Cardiac septum (tissue), 1 donor: ENCODE data around the gene CACNG4. TPM values are rescaled to one million over a fixed set of nuclear protein-coding genes. Genes with fewer than 3 reads are reported as not detected.
"Not testable (repeated sequence)": the region's sequence is repeated elsewhere in the genome, so short reads cannot be mapped to it uniquely, and the experiment has no call there.

ENCODE experiments used
- DNase-seq: peaks from one replicate; pipeline ENCODE4 v3.0.0-alpha.2; 2020; ENCODE audit warnings: low spot score
- intact Hi-C: fragments of 100-400 bp; cut with DNase I; formaldehyde crosslinking; loops from one replicate; pipeline ENCODE4 v1.14.0; 2022
- total RNA-seq: library from RNA; stranded (reverse); fragmentation: NEBNext Ultra II Directional; extraction: Animal tissue kit (Norgen Biotek cat#: 25700); gene quantifications from one replicate; pipeline ENCODE4 v1.2.1, GENCODE V29; 2021
- donor health status: DM: no; HTN: no; CAD: no.

CACNG4 gene
- total RNA-seq, 1 donor from 2014 or later, result 0.05 TPM

DNA sequence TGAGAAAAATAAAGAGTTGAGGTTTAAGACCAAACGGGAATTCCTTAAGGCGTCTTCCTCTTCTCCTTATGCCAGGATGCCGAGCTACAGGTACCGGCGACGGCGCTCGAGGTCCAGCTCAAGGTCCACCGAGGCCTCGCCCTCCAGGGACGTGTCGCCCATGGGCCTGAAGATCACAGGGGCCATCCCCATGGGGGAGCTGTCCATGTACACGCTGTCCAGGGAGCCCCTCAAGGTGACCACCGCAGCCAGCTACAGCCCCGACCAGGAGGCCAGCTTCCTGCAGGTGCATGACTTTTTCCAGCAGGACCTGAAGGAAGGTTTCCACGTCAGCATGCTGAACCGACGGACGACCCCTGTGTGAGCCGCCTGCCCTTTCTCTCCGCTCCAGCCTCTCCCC is 66.1 kb downstream of the CACNG4 start:
- intact Hi-C loops, result no loop called here
- DNase-seq, result no peak

DNA sequence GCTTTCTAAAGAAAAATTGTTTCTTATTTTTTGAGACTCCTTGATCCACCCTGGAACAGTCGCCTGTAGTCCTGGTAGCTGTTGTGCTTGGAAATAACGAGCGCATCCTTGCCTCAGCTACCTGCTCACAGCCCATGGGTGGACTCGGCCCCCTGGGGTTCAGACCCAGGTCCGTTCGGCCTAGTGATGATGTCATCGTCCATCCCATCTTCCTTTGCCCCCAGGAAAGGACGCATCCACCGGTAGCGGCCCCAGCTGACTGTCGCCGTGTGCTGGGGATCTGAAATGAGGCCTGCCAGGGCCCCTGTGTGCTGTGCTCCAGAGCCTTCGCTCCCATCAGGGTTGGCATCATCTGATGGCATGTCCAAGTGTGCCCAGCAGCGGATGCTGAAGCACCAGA is 67.9 kb downstream of the CACNG4 start:
- intact Hi-C loops, result no loop called here
- DNase-seq, result no peak

DNA sequence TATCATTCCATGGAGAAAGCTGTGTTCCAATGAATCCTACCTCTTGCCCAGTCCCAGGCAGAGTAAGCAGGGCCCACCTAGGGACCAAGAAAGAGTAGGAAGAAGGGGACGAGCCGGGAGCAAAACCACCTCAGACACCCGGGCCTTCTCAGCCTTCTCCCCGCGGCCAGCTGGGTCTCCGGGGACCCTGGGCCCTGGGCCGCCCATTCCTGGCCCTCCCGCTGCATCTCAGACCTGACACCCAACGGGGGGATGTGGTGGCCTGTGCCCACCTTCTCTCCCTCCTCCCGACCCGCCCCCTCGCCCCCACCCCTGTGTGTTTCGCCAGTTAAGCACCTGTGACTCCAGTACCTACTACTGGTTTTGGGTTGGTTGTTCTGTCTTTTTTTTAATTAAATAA is 68.5 kb downstream of the CACNG4 start:
- DNase-seq, result no peak
- intact Hi-C loops, result no loop called here

DNA sequence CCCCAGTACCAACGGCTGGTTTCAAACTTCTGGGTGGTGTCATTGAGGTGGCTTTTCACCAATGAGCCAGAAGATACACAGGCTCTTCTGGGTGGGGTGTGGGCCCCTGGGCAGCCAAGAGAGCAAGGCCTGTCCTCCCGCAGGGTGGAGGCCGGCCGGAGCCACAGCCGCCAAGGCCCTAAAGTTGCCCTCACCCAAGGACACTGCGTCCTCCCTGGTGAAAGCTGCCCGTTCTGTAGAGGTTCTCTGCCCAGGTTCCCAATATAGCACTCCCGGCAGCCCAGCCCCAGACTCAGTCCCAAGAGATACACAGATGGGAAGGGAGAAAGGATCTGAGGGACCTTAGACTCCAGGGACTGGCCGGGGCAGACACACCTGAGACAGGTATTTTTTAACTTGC is 69.1 kb downstream of the CACNG4 start:
- no peak for DNase-seq
- intact Hi-C loops, result no loop called here

DNA sequence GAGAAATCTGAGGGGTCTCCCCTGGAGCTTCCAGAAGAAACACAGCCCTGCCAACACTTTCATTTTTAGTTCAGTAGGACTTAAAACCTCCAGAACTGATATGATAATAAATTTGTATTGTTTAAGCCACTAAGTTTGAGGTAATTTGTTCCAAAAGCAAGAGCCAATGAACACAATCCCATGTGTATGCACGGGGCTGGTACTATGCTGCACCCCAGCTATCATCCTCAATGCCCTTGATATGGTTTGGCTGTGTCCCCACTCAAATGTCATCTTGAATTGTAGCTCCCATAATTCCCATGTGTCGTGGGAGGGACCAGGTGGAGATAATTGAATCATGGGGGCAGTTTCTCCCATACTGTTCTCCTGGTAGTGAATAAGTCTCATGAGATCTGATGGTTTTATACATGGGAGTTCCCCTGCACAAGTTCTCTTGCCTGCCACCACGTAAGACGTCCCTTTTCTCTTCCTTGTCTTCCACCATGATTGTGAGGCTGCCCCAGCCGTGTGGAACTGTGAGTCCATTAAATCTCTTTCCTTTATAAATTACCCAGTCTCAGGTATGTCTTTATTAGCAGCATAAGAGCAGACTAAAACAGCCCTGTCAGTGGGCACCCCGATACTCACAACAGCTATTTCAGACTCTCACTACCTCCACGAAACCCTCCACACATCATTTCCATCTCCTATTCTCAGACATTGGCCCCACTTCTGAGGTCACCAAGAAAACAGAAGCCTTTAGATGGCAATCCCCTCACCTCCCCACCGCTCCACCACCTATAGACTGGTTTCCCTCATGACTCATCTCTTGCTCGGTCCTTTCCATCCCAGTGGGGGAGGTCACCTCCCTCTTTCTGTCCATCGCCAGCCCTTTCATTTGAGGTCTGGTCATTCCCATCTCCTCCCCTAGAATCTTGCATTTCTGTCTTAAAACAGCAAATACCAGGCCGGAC is 70.9 kb downstream of the CACNG4 start:
- intact Hi-C loops, result no loop called here
- DNase-seq, result no peak

DNA sequence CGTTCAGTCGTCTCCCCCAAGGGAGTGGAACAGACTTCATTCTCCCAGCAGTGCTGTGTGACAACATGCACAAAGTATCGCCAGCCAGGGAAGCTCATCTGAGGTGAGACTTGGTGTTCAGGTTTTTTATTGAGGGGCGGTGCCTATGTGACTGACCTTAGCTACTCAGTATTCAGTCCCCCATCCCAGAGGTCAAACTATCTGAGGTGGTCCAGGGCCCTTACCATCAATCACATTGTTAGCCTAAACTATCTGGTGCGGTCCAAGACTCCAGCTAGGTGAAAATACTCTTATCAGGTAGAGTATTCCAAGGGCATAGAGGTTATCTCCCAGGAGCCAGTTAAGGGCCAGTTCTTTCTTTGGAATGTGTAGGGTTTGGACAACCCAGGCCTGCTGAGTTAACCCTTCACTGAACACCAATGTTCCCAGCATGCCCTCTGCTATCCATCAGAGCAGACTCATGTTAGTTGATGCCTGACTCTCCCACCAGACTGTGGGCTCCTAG is 74.4 kb downstream of the CACNG4 start:
- intact Hi-C loops, result no loop called here

DNA sequence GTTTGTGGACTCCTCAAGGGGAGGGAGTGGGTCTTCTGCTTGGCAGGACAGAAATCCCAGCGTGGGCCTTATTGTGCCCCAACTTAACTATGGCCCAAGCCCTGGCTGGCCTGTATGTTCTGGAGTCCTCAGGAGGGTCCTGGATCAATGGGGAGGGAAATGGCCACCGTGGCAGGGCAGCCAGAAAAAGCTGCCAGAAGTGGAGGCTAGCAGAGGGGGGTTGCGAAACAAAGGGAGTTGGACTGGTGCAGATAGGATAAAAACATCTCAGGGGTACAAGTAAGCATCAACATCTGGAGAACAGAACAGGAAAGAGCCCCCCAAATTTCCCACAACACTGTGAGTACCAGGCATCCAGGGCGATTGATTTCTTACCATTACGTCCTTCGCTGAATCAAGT is 76.1 kb downstream of the CACNG4 start:
- DNase-seq, result no peak
- intact Hi-C loops, result no loop called here

More for the DNA sequence above, 74.4 kb downstream of the CACNG4 start:
- no peak for DNase-seq

DNA sequence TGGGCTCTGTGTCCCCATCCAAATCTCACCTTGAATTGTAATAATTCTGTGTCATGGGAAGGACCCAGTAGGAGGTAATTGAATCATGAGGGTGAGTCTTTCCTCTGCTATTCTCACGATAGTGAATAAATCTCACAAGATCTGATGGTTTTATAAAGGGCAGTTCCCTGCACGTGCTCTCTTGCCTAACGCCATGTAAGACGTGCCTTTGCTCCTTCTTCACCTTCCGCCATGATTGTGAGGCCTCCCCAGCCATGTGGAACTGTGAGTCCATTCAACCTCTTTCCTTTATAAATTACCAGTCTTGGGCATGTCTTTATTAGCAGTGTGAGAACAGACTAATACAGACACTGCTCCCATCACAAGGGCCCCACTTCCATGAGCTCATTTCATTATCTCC is 76.6 kb downstream of the CACNG4 start:
- intact Hi-C loops, DNase-seq: not testable (repeated sequence)

DNA sequence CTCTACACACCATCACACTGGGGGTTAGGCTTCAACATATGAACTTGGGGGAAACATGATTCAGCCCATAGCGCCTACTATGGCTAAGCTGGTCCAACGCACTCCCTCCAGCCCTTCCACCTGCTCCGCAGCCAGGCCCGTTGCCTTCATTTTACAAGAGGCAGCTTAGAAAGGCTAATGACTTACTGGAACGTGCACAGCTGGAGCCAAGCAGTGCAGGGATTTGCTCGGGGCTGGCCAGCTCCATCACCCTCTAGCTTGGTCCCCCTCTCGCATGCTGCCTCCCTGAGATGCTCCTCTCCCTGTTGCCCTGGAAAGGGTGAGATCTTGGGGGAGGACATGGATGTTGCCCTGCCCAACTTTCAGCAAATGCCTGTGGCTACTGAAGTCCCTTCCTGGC is 77.0 kb downstream of the CACNG4 start:
- no peak for DNase-seq
- intact Hi-C loops, result no loop called here

DNA sequence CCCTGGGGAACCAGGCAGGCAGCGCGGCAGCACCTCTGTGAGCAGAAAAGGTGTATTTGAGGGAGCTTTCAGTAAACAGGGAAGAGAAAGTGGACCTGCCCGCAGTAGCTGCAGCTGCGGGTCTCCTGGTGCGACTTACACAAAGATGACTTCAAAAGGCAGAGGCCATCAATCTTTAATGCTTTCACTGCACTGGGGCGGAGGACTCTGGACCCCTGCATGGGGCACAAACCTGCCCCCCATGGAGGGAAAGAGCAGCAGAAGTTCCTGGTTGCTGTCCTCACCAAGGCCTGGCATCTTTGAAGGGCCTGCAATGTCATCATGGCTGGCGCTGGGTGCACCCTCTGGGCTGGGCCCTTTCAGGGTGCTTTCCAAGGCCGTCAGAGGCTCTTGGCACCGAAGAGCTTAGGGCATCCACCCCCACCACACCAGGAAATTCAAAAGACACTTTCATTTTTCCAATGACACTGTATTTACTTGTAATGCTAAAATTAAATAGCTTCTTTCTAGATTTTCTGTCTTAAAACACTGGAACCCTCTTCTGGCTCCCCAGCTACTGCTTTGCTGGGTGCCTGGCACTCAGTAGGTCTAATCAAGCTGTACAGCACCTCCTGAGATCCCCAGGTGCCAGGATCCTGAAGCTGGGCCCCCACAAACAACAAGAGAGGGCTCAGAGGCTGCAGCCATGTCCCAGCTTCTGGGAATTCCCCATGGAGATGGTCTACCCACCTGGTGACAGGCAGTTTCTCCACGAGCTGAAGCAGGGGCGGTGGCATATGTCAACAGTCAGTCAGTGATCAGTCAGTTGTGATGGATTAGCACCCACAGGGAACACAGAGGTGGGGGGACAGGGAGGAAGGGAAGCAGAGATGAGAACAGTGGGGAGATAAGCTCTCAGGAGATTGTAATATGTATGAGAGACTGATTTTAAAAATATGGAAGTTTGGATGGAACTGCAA is 77.7 kb downstream of the CACNG4 start:
- DNase-seq, result no peak
- intact Hi-C loops, result no loop called here

DNA sequence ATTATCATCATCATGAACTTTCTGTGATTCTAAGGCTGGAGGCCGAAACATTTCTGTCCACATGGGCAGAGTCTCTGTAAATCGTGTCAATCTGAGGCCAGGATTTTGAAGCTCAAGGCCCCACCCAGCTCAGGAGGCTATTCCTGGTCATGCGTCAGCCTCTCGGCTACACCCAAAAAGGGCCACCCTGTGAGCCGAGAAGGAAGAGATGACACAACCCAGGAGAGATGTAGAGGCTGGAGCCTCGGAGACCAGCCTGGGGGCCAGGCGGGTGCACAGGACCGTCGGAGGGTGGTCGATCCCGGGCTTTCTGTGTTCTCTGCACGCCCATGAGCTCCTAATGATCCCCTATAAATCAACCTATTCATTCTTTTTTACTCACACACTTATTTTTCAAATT is 78.8 kb downstream of the CACNG4 start:
- intact Hi-C loops, result no loop called here
- no peak for DNase-seq

DNA sequence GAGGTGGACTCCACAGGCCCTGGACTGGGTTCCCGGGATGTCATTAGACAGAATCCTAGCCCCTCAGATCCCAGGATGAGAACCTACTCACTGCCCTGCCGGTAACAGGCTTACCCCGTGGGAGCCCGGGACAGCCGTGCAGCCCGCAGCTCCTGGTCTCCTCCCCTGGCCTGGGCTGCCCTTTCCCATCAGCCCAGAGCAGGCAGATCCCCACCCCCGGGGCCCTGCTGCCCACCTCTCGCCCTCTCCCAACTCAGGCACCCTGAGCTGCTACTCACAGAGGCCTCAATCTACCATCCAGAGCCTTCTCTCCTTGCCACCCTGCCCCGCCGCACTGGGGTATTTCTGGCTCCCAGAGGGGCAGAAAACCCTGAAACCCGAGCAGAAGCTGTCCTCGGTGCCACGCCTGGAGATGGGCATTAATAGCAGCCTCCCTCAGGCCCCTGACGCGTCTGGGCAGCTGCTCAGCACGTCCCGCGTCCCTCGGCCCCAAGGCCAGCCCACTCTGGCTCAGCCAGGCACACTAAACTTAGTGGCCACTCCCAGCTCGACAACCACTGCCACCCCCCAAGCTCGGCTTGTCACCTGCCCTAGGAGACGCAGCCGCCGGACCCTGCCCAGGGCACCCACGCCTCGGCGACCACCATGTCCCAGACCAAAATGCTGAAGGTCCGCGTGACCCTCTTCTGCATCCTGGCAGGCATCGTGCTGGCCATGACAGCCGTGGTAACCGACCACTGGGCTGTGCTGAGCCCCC is 79.7 kb downstream of the CACNG4 start, which contains the start of gene CACNG1:
Gene CACNG1 (plus strand): TSS at position 539 of the 757 bp plus-strand sequence. CDS start 107 bp downstream, at position 646.
- no peak for DNase-seq
- intact Hi-C loops, result no loop called here

DNA sequence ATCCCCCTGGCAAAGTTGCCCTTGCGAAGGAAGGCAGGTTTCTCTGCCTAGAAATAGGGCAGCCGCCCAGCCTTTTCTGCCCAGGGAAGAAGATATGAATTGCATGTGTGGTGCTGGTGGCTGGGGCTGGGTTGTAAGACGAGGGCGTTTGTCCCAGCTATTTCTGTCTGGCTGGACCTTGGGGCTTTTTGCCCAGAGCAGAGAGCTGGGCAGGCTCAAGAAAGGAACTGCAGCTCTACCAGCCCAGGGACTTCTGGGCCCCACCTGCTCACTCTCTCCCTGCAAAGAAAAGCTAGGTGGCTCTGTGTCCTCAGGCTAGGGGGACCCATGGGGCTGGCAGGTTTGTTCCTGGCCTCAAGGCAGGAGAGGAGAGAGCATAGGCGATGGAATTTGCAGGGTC is 80.4 kb downstream of the CACNG4 start:
- no peak for DNase-seq
- intact Hi-C loops, result no loop called here

DNA sequence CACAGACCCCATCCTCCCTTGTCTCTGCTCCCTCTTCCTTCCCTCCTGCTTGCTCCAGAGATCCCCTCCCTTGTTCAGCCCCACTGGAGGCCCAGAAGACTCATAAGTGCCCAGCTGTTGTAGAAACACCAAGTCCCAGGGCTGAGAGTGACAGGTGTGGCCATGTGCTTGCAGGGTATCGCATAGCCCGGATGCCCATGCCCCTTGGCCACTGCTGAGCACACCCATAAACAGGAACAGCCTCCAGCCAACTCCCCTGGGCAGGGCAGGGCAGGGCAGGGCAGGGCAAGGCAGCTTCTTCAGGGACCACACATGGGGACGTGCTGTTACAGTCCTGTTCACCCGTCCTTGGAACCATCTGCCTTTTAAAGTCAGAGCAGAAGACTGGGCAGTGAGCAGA is 81.9 kb downstream of the CACNG4 start:
- intact Hi-C loops, result no loop called here
- DNase-seq, result no peak

DNA sequence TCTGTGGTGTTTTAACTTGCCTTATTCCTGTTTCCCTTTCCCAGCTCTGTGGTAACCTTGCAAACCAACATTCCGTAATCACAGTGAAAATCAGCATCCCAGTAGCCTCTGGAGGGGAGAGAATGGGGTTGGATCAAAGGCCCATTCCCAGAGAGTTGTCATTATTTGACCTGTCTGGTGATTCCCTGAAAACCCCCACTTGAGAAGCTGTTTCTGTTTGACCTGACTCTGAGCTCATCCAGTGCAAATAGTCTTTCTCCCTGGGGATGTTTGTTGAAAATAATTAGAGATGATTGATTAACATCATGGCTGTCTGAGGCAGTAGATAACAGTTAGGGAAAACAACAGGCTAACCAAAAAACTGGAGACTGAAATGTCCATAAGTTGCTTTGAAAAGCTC is 82.9 kb downstream of the CACNG4 start:
- intact Hi-C loops, result no loop called here
- no peak for DNase-seq

DNA sequence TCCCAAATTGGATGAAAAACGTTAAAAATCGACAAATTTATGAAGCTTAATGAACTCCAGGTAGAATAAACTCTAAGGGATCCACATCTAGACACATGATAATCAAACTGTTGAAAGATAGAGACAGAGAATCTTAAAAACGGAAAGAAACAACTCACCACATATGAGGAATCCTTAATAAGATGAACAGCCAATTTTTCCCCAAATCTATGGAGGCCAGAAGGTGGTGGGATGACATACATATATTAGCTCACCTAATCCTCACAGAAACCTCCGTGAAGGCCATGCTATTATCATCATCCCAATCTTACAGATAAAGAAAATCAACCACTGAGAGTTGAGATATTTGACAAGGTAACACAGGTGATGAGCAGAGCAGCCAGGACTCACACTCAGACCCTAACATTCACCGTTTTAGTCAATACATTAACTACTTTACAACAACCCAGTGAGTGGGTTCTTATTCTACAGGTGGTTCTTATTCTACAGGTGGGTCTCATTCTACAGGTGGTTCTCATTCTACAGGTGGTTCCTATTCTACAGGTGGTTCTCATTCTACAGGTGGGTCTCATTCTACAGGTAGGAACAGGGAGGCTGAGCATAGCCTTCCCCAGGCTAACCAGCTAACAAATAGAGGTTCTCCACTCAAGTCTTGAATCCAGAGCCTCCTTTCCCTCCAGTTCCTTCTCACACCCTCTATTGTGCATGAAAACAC is 84.7 kb downstream of the CACNG4 start:
- intact Hi-C loops, result no loop called here
- DNase-seq, result no peak

DNA sequence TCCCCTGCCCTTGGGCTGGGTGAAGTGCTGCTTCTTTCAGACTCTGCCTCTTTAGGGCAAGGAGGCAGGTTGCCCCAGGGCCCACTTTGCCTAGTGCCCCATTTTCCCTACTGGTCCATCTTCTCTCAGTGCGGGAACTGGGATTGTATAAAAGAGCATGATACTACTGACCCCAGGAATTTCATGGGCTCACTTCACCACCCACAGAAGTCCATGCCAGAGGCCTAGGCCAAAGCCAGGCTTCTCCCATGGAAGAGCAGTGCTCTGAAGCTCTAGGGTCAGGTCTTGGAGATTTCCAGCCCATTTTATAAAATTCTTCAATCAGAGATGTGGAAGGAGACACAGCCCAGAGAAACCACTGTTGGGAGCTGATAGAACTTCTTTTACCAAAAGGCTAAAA is 85.6 kb downstream of the CACNG4 start:
- peak; percentile 36 for DNase-seq
- intact Hi-C loops, result loop anchor here (10.0 kb wide), 1 partner anchor 75 kb away; no protein-coding TSS in a partner anchor

DNA sequence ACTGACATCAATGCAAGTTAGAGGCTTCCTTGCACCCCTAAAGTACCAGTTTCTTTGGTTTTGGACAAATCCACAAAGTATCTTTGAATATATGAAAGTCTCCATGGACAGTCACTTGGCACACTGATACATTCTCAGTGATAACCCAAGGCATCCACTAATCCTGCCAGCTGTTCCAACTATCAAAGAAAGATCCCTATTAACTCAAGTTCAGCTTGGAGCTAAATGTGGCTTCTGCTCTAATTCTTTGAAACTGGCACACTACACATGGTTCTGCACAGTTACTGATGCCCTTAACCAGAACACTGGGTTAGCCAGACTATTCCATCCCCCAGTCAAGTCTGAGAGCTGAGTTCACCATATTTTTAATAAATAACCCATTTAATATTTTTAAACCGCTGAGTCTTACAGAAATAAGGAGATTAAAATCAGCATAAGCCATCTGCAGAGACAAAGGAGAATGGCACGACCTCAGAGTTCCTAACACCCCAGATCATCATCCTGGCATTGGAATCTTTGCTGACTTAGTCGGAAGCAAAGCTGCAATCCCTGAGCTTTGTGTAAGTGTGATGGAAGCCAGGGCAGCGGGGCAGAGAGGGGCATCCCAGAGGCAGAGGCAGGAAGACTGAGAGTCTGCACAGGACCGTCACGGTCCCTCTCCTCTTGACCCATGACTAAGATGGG is 86.1 kb downstream of the CACNG4 start:
- DNase-seq, result no peak
- intact Hi-C loops, result loop anchor here (10.0 kb wide), 1 partner anchor 76 kb away; no protein-coding TSS in a partner anchor
